Neural cell (in vitro differentiated cells): Measurements from ENCODE around the gene TEAD4. TPM values are rescaled to one million over a fixed set of nuclear protein-coding genes. Genes with fewer than 3 reads are reported as not detected.

ENCODE experiments used
- H2AFZ ChIP-seq: fragments of 200-600, 300-800 bp; sonication (generic), shearing (Covaris generic); 2 replicates; pipeline ENCODE4 v1.6.0; 2014; ENCODE audit warnings: low read depth, mild to moderate bottlenecking, antibody characterized with exemption, low read length, moderate library complexity
- H3F3A ChIP-seq: fragments of 200-600 bp; shearing (Covaris generic); 2 replicates; pipeline ENCODE4 v1.6.1; 2016; ENCODE audit warnings: mild to moderate bottlenecking, moderate library complexity, mixed read lengths, antibody characterized with exemption, low read length; ENCODE audit not compliant: insufficient read depth, poor library complexity, severe bottlenecking
- H3K27ac ChIP-seq: fragments of 200-600, 300-800 bp; sonication (generic), shearing (Covaris generic); 2 replicates; pipeline ENCODE4 v1.5.1; 2014; ENCODE audit warnings: mild to moderate bottlenecking, low read length, moderate library complexity
- H3K27me3 ChIP-seq: fragments of 300-800, 200-600 bp; sonication (generic), shearing (Covaris generic); 2 replicates; pipeline ENCODE4 v1.6.0; 2014; ENCODE audit warnings: mild to moderate bottlenecking, low read depth, low read length, moderate library complexity; ENCODE audit not compliant: insufficient read depth
- H3K36me3 ChIP-seq: fragments of 300-800, 200-600 bp; sonication (generic), shearing (Covaris generic); 2 replicates; pipeline ENCODE4 v1.5.1; 2014; ENCODE audit warnings: mild to moderate bottlenecking, antibody characterized with exemption, low read length, moderate library complexity; ENCODE audit not compliant: insufficient read depth
- H3K4me2 ChIP-seq: fragments of 300-800, 200-600 bp; sonication (generic), shearing (Covaris generic); 2 replicates; pipeline ENCODE4 v1.6.0; 2014; ENCODE audit warnings: mild to moderate bottlenecking, low read length
- H3K4me3 ChIP-seq: fragments of 300-800, 200-600 bp; sonication (generic), shearing (Covaris generic); 2 replicates; pipeline ENCODE4 v1.5.1; 2014; ENCODE audit warnings: mild to moderate bottlenecking, low read length, moderate library complexity
- H3K79me2 ChIP-seq: fragments of 200-600 bp; shearing (Covaris generic); replicated peaks from 2 replicates; pipeline ENCODE4 v1.6.0; 2014; ENCODE audit warnings: mild to moderate bottlenecking, low read length, moderate library complexity; ENCODE audit not compliant: insufficient read depth
- H3K9ac ChIP-seq: fragments of 300-800, 200-600 bp; sonication (generic), shearing (Covaris generic); 2 replicates; pipeline ENCODE4 v1.6.1; 2016; ENCODE audit warnings: mild to moderate bottlenecking, low read length, mixed read lengths
- H3K9me2 ChIP-seq: fragments of 200-600 bp; shearing (Covaris generic); 2 replicates; pipeline ENCODE4 v1.6.1; 2016; ENCODE audit warnings: mild to moderate bottlenecking, low read length, mixed read lengths; ENCODE audit not compliant: insufficient read depth
- H3K9me3 ChIP-seq: fragments of 200-600, 300-800 bp; sonication (generic), shearing (Covaris generic); 2 replicates; pipeline ENCODE4 v1.6.1; 2016; ENCODE audit warnings: mild to moderate bottlenecking, mixed run types, low read length, moderate library complexity, mixed read lengths
- H4K20me1 ChIP-seq: fragments of 200-600 bp; shearing (Covaris generic); 2 replicates; pipeline ENCODE4 v1.6.1; 2016; ENCODE audit warnings: mild to moderate bottlenecking, mixed run types; ENCODE audit not compliant: insufficient read depth
- CTCF ChIP-seq: fragments of 450-650 bp; IDR thresholded peaks from 2 replicates; pipeline ENCODE4 v1.5.1; 2014; ENCODE audit warnings: antibody characterized with exemption, mild to moderate bottlenecking, moderate library complexity; ENCODE audit not compliant: poor library complexity, severe bottlenecking
- EP300 ChIP-seq: fragments of 450-650 bp; conservative IDR thresholded peaks from 2 replicates; pipeline ENCODE4 v1.6.1; 2014; ENCODE audit warnings: antibody characterized with exemption, mild to moderate bottlenecking, moderate library complexity; ENCODE audit not compliant: poor library complexity, severe bottlenecking
- EZH2 ChIP-seq: fragments of 200-600, 300-800 bp; shearing (Covaris generic), sonication (generic); IDR thresholded peaks from 2 replicates; pipeline ENCODE4 v1.6.1; 2014; ENCODE audit warnings: antibody characterized with exemption, low read length, borderline replicate concordance, mild to moderate bottlenecking; ENCODE audit not compliant: insufficient read depth, poor library complexity, severe bottlenecking
- MXI1 ChIP-seq: fragments of 450-650 bp; conservative IDR thresholded peaks from 2 replicates; pipeline ENCODE4 v1.6.1; 2014; ENCODE audit warnings: antibody characterized with exemption, mild to moderate bottlenecking; ENCODE audit not compliant: poor library complexity, severe bottlenecking
- POLR2AphosphoS5 ChIP-seq: IDR thresholded peaks from 2 replicates; pipeline ENCODE4 v1.6.1; 2012
- RAD21 ChIP-seq: fragments of 450-650 bp; conservative IDR thresholded peaks from 2 replicates; pipeline ENCODE4 v1.6.1; 2014; ENCODE audit warnings: antibody characterized with exemption, mild to moderate bottlenecking, moderate library complexity
- REST ChIP-seq: IDR thresholded peaks from 2 replicates; pipeline ENCODE4 v1.6.1; 2012; ENCODE audit warnings: borderline replicate concordance
- SMC3 ChIP-seq: fragments of 450-650 bp; conservative IDR thresholded peaks from 2 replicates; pipeline ENCODE4 v1.6.1; 2014; ENCODE audit warnings: antibody characterized with exemption, mild to moderate bottlenecking, moderate library complexity; ENCODE audit not compliant: poor library complexity
- TAF1 ChIP-seq: IDR thresholded peaks from 2 replicates; pipeline ENCODE4 v1.6.1; 2012; ENCODE audit warnings: low read depth
- polyA plus RNA-seq: library from polyadenylated mRNA; depleted of rRNA; stranded (reverse); fragments of >200 nt; gene quantifications from 2 replicates; pipeline ENCODE4 v1.2.3, GENCODE V29; 2014

The TEAD4 gene
- polyA plus RNA-seq, 1 donor from 2014 or later, result 1.6 TPM

GRCh38 chr12:2933586-2933985, 25.6 kb upstream of the TEAD4 start:
- Histone ChIP-seq H3K79me2 (no peaks in the 10 kb centered on the region), H3K27ac (no peak overlapping the region), H3K4me2 (no peak overlapping the region), H4K20me1 (no peaks in the 10 kb centered on the region), H3K36me3 (no peaks in the 10 kb centered on the region), H3K4me3 (no peak overlapping the region), H3K9me2 (no peaks in the 10 kb centered on the region), H3K9ac (no peak overlapping the region), H3K27me3 (no peaks in the 10 kb centered on the region), H3K9me3 (no peaks in the 10 kb centered on the region), H3F3A (no peaks in the 10 kb centered on the region), H2AFZ (no peak overlapping the region)
- TF ChIP-seq RAD21, result no peak
- no peak for TF ChIP-seq MXI1
- no peak for TF ChIP-seq TAF1
- TF ChIP-seq SMC3, result no peak
- TF ChIP-seq CTCF, result no peak
- no peak for TF ChIP-seq EP300

- TF ChIP-seq TAF1 (no peak), MXI1 (no peak), POLR2AphosphoS5 (no peak), CTCF (no peak), REST (no peak), EZH2 (no peak), SMC3 (no peak), EP300 (no peak), RAD21 (no peak)
- H3K4me3 ChIP-seq, result no peak overlapping the region
- no peaks in the 10 kb centered on the region for H3K9me3 ChIP-seq
- H3K36me3 ChIP-seq, result no peaks in the 10 kb centered on the region
- no peak overlapping the region for H3K27ac ChIP-seq
- H3K27me3 ChIP-seq, result no peaks in the 10 kb centered on the region
- H3K4me2 ChIP-seq, result no peak overlapping the region
- H3K79me2 ChIP-seq, result no peaks in the 10 kb centered on the region
- no peaks in the 10 kb centered on the region for H4K20me1 ChIP-seq
- H3K9ac ChIP-seq, result no peak overlapping the region
- H3F3A ChIP-seq, result no peaks in the 10 kb centered on the region
- no peaks in the 10 kb centered on the region for H3K9me2 ChIP-seq
- H2AFZ ChIP-seq, result no peak overlapping the region
Observed at GRCh38 chr12:2934371-2934770, 24.8 kb upstream of the TEAD4 start.
